Aorta (tissue), 5 donors: ENCODE measurements around the gene CBX2. TPM values are rescaled to one million over a fixed set of nuclear protein-coding genes. Genes with fewer than 3 reads are reported as not detected.
A peak's percentile ranks its signal among the peaks of the same experiment; 100 is the strongest.

Source experiments
- ATAC-seq: fragments of 200-7000 bp; cut with Tn5 transposase; one replicate; pipeline ENCODE4 v1.9.1; 2022; ENCODE audit warnings: moderate library complexity; ENCODE audit not compliant: low FRiP score
- DNase-seq, 2 donors: peaks; one replicate each; pipeline ENCODE4 v3.0.0-alpha.2; 2020
- H3K27ac ChIP-seq, 2 donors: one replicate each; pipeline ENCODE4 v1.5.1; 2013; ENCODE audit warnings: low read length in 2 of 2, mild to moderate bottlenecking in 2 of 2, moderate library complexity in 2 of 2, control low read depth in 1 of 2, inconsistent platforms in 1 of 2, low read depth in 1 of 2
- H3K27me3 ChIP-seq, 2 donors: one replicate each; pipeline ENCODE4 v1.6.1; 2013; ENCODE audit warnings: control low read depth in 1 of 2, low read length in 1 of 2, mild to moderate bottlenecking in 1 of 2, moderate library complexity in 1 of 2; ENCODE audit not compliant: insufficient read depth in 2 of 2, control insufficient read depth in 1 of 2
- H3K36me3 ChIP-seq, 2 donors: one replicate each; pipeline ENCODE4 v1.6.1; 2013; ENCODE audit warnings: control low read depth in 1 of 2, low read length in 1 of 2, mild to moderate bottlenecking in 1 of 2; ENCODE audit not compliant: insufficient read depth in 2 of 2, control insufficient read depth in 1 of 2
- H3K4me1 ChIP-seq, 2 donors: one replicate each; pipeline ENCODE4 v1.6.1; 2013; ENCODE audit warnings: low read length in 2 of 2, control low read depth in 1 of 2, mild to moderate bottlenecking in 1 of 2, moderate library complexity in 1 of 2; ENCODE audit not compliant: insufficient read depth in 2 of 2, control insufficient read depth in 1 of 2
- H3K4me3 ChIP-seq, 2 donors: one replicate each; pipeline ENCODE4 v1.5.1; 2013; ENCODE audit warnings: low read length in 2 of 2, control low read depth in 1 of 2, mild to moderate bottlenecking in 1 of 2
- H3K9me3 ChIP-seq: one replicate; pipeline ENCODE4 v1.6.1; 2013; ENCODE audit warnings: mild to moderate bottlenecking, low read length; ENCODE audit not compliant: control insufficient read depth
- WGBS, 2 donors: extraction: QIAGEN DNeasy Blood & Tissue Kit; methylation state at CpG; one replicate each; pipeline ENCODE4 v1.1.7; 2013; 5-methylcytosine and 5-hydroxymethylcytosine counted together
- intact Hi-C, 2 donors: fragments of 100-400 bp; cut with DNase I; formaldehyde crosslinking; loops; one replicate each; pipeline versions ENCODE4 v1.14.2 to v1.15.0; 2022
- polyA plus RNA-seq, 2 donors: library from polyadenylated mRNA; stranded (reverse); fragments of 200-250 nt; gene quantifications; one replicate each; pipeline ENCODE4 v1.2.3, GENCODE V29; 2013
- total RNA-seq, 2 donors: library from RNA; stranded (reverse); fragmentation: NEBNext Ultra II Directional; extraction: Animal tissue kit (Norgen Biotek cat#: 25700); gene quantifications; one replicate each; pipeline ENCODE4 v1.2.1, GENCODE V29; 2021
- donor health status: healthy with polysubstance abuse.
- donor health status: Bipolar disorder and iron deficiency.
- donor health status: DM: no; HTN: no; CAD: no.
- donor health status: DM: no; HTN: no; CAD: no.
- donor health status: DM: yes; HTN: yes; CAD: no.

The CBX2 gene
- total and polyA plus RNA-seq, 4 donors: 1.2 to 4.5 TPM; not detected in 2

DNA sequence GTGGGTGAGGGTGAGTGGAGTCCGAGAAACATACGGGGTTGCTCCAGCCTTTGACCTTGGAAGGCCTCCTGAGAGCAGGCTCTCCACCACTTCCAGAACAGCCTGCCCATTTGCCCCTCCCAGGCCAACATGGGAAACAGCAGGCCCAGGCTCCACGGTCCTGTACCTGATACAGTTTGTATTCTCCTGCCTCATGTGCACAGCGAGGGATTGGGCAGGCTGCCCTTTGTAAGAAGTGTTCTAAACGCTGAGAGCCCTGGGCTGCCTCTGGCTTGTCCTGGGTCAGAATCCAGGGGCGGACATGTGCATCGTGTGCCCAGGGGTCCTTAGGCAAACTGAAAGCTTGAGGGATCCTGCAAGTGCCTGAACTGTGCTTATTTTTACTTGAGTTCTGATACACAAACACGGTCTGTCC is 3.4 kb upstream of the CBX2 start:
- no peaks in the 10 kb centered on the region for H3K36me3 ChIP-seq
- H3K4me1 ChIP-seq: no peaks in the 10 kb centered on the region
- no peak overlapping the region for H3K4me3 ChIP-seq
- WGBS, 2 donors: 80 to 81% methylated on average over 8 of the region's 8 CpGs
- H3K9me3 ChIP-seq: no peaks in the 10 kb centered on the region
- intact Hi-C loops: no loop called here
- DNase-seq (peak in 1 of 2 donors; percentile 59), ATAC-seq (no peak)
- H3K27ac ChIP-seq: no peak overlapping the region
- peaks cover 0 to 2% of the 10 kb centered on the region in 2 donors for H3K27me3 ChIP-seq

- Histone ChIP-seq H3K36me3 (no peaks in the 10 kb centered on the region), H3K4me1 (no peaks in the 10 kb centered on the region), H3K27ac (no peak overlapping the region), H3K9me3 (no peaks in the 10 kb centered on the region), H3K27me3 (peaks cover 0 to 2% of the 10 kb centered on the region in 2 donors), H3K4me3 (no peak overlapping the region)
- ATAC-seq: no peak
- 73 to 78% methylated on average over 6 of the region's 6 CpGs for WGBS, 2 donors
- DNase-seq: peak in 1 of 2 donors; percentile 19
- intact Hi-C loops: loop anchor here in 1 of 2 donors (5.0 kb wide), 1 partner anchor 48 kb away; no protein-coding TSS in a partner anchor
Measured at GRCh38 chr17:79775632-79776031, 2.3 kb upstream of the CBX2 start.

GRCh38 chr17:79776376-79777119 is 1.4 kb upstream of the CBX2 start:
- 72 to 77% methylated on average over 11 of the region's 11 CpGs for WGBS, 2 donors
- intact Hi-C loops: loop anchor here in 1 of 2 donors (5.0 kb wide), 1 partner anchor 49 kb away; no protein-coding TSS in a partner anchor

DNA sequence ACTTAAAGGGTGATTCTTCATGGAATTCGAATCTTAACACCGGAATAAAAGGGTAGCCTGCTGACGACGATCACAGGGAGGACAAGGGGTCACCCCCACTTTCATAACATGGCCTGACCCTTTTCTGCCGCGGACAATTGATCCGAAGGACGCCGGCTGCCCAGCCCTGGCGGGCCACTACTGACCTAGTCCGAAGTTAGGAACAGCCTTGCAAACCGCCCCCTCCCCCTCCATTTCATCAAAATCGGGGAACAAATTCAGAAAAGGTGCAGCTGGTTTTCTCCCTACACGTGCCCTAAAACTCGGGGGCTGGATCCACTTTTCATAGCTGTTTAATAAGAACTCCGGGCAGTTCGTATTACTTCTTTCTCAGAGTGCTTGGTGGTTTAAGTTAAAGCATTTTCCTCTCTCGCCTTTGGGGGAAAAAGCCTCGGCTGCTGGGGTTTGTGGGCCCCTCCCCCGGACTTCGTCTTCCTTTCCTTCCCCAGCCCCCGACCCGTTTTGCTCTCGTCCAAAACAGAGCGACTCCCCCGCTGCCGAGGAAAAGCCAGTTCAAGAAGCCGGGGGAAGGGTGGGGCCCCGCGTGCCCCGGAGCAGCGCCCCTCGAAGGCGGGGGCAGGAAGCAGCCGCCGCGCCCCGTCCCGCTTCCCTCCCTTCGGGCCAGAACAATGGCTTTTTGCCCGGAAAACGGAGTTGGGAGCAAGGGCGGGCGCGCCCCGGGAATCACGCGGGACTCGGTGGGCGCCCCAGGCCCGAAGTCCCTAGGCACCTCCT is 641 bp upstream of the CBX2 start:
- 8 to 10% methylated on average over 38 to 51 of the region's 51 CpGs for WGBS, 2 donors
- H3K9me3 ChIP-seq: no peaks in the 10 kb centered on the region
- H3K36me3 ChIP-seq: no peaks in the 10 kb centered on the region
- ATAC-seq: peak; percentile 56
- peak overlapping the region; percentile 37 to 41 for H3K4me3 ChIP-seq
- no peak overlapping the region for H3K27ac ChIP-seq
- H3K4me1 ChIP-seq: no peaks in the 10 kb centered on the region
- intact Hi-C loops: loop anchor here in 1 of 2 donors (5.0 kb wide), 1 partner anchor 50 kb away; no protein-coding TSS in a partner anchor
- peak; percentile 69 to 88 for DNase-seq
- peaks cover 0 to 2% of the 10 kb centered on the region in 2 donors for H3K27me3 ChIP-seq

More at GRCh38 chr17:79776376-79777119, 1.4 kb upstream of the CBX2 start:
- peaks cover 0 to 2% of the 10 kb centered on the region in 2 donors for H3K27me3 ChIP-seq
- no peaks in the 10 kb centered on the region for H3K9me3 ChIP-seq
- peak in 1 of 2 donors; percentile 23 for DNase-seq
- H3K4me3 ChIP-seq: no peak overlapping the region
- no peak for ATAC-seq
- no peaks in the 10 kb centered on the region for H3K4me1 ChIP-seq
- no peak overlapping the region for H3K27ac ChIP-seq
- no peaks in the 10 kb centered on the region for H3K36me3 ChIP-seq

GRCh38 chr17:79778504-79779083 is 646 bp downstream of the CBX2 start:
- ATAC-seq (no peak), DNase-seq (peak; percentile 48 to 75)
- Histone ChIP-seq H3K9me3 (no peaks in the 10 kb centered on the region), H3K27me3 (peaks cover 0 to 2% of the 10 kb centered on the region in 2 donors), H3K4me3 (peak overlapping the region; percentile 14 to 41), H3K27ac (no peak overlapping the region), H3K36me3 (no peaks in the 10 kb centered on the region), H3K4me1 (no peaks in the 10 kb centered on the region)
- intact Hi-C loops: loop anchor here in 1 of 2 donors (5.0 kb wide), 1 partner anchor 51 kb away; no protein-coding TSS in a partner anchor
- 5 to 10% methylated on average over 25 to 49 of the region's 49 CpGs for WGBS, 2 donors

DNA sequence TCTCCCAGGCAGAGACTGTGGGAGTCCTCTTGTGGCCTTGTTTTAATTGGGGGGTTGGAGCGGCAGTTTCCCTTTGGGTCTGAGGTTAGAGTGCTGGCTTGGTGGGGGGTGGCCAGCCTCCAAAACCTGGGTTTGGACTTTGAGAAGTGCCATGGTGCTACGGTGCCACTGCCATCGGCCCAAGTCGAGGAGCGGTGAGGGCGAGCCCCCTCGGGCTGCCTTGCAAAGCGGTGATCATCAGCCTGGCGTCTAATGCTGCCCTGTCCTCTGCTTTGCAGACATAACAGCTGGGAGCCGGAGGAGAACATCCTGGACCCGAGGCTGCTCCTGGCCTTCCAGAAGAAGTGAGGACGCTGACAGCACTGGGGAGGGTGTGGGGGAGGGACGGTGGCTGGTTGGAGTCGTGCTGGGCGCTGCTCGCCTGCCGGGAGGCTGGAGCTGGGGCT is 1.2 kb downstream of the CBX2 start:
- WGBS, 2 donors: 48 to 52% methylated on average over 17 of the region's 17 CpGs
- ATAC-seq: no peak
- no peaks in the 10 kb centered on the region for H3K36me3 ChIP-seq
- intact Hi-C loops: loop anchor here in 1 of 2 donors (5.0 kb wide), 1 partner anchor 52 kb away; no protein-coding TSS in a partner anchor
- peaks cover 0 to 2% of the 10 kb centered on the region in 2 donors for H3K27me3 ChIP-seq
- no peaks in the 10 kb centered on the region for H3K4me1 ChIP-seq
- DNase-seq: peak in 1 of 2 donors; percentile 64
- H3K4me3 ChIP-seq: no peak overlapping the region
- no peak overlapping the region for H3K27ac ChIP-seq
- H3K9me3 ChIP-seq: no peaks in the 10 kb centered on the region

GRCh38 chr17:79779661-79780365 is 1.9 kb downstream of the CBX2 start:
- no peak overlapping the region for H3K4me3 ChIP-seq
- 84 to 91% methylated on average over 10 of the region's 10 CpGs for WGBS, 2 donors
- ATAC-seq: no peak
- H3K27ac ChIP-seq: no peak overlapping the region
- no peaks in the 10 kb centered on the region for H3K4me1 ChIP-seq
- H3K27me3 ChIP-seq: peaks cover 0 to 2% of the 10 kb centered on the region in 2 donors
- no peaks in the 10 kb centered on the region for H3K36me3 ChIP-seq
- peak; percentile 9 to 49 for DNase-seq
- intact Hi-C loops: loop anchor here in 1 of 2 donors (5.0 kb wide), 1 partner anchor 53 kb away; no protein-coding TSS in a partner anchor
- no peaks in the 10 kb centered on the region for H3K9me3 ChIP-seq
